ENCODE data around the gene FMO2.

GRCh38 chr1:171206204-171206977 is 21.3 kb downstream of the FMO2 start:
- TF ChIP-seq POLR2A (IDR thresholded peaks at IDR 0.05; ENCODE audit: low read depth, low read length) (no peak), POLR2AphosphoS5 (IDR thresholded peaks at IDR 0.05; ENCODE audit: low read depth, low read length) (no peak), PAX5 (IDR thresholded peaks at IDR 0.05; ENCODE audit: insufficient read depth, low read length, severe bottlenecking) (no peak), TAF1 (IDR thresholded peaks at IDR 0.05; ENCODE audit: low read depth, low read length) (no peak), SPI1 (IDR thresholded peaks at IDR 0.05; ENCODE audit: low read depth, low read length) (no peak)
